NCI-H226 (cell line): Measurements from ENCODE around the gene ZNF888.
"Not testable (repeated sequence)": the region's sequence is repeated elsewhere in the genome, so short reads cannot be mapped to it uniquely, and the experiment has no call there.

Experiments used
- DNase-seq: peaks from one replicate; pipeline ENCODE4 v3.0.0-alpha.2; 2015

Gene ZNF888

DNA sequence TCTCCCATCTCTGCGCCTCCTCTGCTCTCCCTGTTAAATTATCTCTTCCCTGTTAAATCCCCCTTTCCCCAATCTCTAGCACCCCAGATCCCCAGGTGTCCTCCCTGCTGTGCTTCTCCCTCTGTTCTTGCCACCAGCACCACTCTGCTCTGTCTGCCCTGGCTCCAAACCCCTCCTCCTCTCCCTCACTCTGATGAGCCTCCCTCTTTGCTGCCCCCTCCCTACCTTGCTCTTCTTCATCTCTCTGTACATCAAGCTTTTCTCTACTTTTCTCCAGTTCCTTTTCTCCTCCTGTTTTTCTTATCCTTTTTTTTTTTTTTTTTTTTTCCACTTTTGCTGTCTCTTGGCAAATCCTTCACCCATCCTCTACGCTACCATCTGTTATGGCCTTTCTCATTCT is 18.3 kb upstream of the ZNF888 start:
- DNase-seq, result not testable (repeated sequence)

DNA sequence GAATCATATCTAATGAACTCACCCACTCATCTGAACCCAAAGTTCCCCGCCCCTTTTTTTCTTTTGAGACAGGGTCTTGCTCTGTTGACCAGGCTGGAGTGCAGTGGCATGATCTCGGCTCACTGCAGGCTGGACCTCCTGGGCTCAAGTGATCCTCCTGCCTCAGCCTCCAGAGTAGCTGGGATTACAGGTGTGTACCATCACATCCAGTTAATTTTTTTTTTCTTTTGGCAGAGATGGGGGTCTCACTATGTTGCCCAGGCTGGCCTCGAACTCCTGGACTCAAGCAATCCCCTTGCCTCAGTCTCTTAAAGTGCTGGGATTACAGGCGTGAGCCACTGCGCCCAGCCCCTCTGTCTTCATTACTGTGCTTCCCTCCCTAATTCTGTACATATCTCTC is 17.7 kb upstream of the ZNF888 start:
- DNase-seq, result not testable (repeated sequence)

DNA sequence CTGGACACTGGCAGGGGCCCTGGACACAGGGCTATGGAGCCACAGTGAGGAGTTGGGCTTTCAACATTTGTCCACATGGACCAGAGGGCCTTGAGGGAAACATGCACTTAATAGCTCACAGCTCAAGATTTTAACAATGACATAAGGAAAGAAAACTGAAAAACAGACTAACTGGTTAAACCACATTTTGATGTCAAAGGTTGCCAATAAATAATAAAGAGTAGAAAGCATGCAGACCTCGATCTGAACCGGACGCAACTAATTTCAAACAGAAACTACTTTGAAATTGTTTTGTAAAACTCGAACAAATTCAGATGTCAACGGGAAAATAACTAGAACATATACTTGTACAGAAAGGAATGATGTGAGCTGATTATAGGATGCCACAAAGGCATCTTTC is 15.5 kb upstream of the ZNF888 start:
- no peak for DNase-seq

DNA sequence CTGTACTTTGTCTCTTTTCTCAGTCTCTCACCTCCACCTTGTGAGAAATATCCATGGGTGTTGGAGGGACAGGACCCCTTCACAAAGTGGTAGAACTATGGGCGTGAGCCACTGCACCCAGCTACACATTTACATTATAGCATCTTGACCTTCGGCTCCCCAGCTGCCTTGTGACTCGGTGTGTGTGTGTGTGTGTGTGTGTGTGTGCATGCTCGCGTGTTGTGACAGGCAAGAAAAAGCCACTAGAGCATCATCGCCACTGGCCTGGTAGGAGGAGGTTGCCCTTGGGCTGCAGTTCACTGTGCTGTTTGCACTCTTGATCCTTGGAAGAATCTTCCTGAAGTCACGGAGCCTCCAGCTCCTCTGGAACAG is 13.7 kb upstream of the ZNF888 start:
- DNase-seq, result no peak

DNA sequence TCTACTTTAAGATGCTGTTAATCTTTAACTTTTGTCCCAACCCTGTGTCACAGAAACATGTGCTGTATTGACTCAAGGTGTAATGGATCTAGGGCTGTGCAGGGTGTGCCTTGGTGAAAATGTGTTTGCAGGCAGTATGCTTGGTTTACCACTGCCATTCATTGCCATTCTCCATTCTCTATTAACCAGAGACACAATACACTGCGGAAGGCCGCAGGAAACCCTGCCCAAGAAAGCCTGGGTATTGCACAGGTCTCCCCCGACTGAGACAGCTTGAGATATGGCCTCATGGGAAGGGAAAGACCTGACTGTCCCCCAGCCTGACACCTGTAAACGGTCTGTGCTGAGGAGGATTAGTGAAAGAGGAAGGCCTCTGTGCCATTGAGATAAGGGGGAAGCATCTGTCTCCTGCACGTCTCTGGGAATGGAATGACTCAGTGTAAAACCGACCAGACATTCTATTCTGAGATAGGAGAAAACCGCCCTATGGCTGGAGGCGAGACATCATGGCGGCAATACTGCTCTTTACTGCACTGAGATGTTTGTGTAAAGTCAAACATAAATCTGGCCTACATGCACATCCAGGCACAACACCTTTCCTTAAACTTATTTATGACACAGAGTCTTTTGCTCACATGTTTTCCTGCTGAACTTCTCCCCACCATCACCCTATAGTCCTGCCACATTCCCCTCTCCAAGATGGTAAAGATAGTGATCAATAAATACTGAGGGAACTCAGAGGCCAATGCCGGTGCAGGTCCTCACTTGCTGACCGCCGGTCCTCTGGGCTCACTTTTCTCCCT is 13.1 kb upstream of the ZNF888 start:
- no peak for DNase-seq

DNA sequence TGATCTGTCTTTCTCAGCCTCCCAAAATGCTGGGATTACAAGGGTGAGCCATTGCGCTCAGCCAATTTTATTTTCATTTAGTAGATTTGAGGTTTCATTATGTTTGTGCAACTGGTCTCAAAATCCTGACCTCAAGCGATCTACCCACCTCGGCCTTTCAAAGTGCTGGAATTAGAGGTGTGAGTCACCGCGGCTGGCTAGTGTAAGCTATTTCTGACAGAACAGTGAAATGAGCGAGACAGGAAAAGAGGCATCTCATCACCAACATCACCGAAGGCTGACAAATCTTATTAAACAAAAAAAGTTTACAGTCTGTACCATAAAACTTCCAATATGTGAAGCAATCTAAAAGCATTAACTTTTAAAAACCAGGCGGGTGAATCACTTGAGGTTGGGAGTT is 12.2 kb upstream of the ZNF888 start:
- DNase-seq, result peak; percentile 59

DNA sequence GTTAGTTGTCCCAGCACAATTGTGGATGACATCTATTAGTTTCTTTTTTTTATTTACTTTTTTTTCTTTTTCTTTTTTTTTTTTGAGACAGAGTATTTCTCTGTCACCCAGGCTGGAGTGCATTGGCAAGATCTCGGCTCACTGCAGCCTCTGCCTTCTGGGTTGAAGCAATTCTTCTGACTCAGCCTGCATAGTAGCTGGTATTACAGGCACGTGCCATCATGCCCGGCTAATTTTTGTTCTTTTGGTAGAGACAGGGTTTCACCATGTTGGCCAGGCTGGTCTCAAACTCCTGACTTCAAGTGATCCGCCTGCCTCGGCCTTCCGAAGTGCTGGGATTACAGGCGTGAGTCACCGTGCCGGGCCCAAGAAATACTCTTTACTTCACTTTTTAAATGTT is 1.4 kb upstream of the ZNF888 start:
- DNase-seq, result not testable (repeated sequence)

DNA sequence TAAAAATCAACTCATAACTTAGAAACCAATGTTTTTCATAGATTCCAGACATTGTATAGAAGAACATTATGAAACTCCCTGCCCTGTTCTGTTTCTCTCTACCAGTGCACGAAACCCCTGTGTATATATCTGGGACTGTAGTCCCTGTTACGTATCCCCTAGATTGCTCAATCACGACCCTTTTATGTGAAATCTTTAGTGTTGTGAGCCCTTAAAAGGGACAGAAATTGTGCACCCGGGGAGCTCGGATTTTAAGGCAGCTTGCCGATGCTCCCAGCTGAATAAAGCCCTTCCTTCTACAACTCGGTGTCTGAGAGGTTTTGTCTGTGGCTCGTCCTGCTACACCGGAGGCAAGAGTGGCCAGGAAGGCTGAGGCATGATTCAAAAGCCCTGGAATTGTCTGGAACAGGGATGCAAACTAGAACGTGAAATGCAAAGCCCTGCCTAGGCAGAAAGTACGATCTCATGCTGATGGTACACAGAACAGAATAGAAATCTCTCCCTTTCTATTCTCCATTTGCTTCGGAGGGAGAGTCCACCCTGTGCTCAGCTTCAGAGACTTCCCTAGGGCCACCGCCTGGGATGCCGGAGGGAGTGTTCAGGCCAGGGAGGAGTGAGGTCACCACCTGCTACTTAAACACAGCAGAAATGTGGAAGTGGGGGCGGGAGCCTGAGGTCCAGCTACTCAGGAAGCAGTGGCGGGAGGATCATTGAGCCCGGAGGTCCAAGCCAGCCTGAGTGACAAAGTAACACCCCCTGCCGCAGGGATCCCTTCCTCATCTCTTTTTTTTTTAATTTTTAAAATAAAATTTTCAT is 758 bp upstream of the ZNF888 start:
- DNase-seq, result peak; percentile 7

DNA sequence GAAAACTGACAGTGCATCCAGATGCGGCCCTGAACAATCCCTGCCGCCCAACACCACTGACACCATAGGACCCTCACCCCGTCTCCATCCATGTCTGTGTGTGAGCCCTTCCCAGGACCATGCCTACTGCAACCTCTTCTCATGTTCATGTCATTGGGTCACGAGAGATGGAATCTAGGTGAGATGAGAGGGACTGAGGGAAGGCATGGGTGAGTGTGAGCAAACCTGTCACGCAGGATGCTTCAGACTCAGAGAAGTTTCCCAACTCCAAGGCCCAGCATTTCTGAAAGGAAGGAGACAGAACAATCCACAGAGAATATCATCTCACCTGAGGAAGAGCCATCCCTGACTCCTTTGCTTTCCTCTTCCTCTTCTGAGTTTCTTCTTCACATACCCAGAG is 5.7 kb downstream of the ZNF888 start:
- DNase-seq, result no peak

DNA sequence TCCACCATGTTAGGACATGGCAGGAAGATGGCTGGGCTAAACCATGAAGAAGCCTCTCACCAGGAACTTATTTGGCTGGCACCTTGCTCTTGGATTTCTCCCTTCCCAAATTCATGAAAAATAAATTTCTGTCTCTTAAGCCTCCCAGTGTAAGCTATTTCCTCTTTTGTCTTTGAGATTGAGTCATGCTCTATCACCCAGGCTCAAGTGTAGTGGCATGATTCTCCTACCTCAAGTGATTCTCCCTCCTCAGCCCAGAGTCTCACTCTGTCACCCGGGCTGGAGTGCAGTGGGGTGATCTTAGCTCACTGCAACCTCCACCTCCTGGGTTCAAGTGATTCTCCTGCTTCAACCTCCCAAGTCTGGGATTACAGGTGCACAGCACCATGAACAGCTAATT is 12.6 kb downstream of the ZNF888 start:
- no peak for DNase-seq

DNA sequence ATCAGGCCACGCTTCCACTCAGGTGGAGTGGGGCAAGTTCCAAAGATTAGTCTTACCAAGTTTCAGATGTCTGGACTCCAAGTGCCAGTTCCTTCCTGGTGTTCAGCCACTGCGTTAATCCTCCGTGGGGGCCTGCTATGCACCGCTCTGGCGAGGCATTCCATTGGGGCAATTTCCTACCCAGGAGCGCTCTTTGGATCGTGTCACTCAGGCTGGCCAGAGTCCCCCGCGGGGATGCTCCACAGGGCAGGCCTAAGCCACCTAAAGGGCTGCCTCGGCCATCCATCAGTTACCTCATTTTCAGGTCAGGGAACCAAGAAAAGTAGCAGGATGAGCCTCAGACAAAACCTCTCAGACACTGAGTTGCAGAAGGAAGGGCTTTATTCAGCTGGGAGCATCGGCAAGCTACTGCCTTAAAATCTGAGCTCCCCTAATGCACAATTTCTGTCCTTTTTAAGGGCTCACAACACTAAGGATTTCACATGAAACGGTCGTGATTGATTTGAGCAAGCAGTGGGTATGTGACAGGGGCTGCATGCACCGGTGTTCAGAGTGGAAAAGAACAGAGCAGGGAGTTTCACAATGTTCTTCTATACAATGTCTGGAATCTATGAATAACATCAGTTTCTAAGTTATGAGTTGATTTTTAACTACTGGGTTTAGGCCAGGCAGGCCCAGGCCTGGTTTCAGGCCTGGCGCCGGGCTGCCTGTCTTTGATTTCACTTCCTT is 19.0 kb downstream of the ZNF888 start:
- DNase-seq, result not testable (repeated sequence)

DNA sequence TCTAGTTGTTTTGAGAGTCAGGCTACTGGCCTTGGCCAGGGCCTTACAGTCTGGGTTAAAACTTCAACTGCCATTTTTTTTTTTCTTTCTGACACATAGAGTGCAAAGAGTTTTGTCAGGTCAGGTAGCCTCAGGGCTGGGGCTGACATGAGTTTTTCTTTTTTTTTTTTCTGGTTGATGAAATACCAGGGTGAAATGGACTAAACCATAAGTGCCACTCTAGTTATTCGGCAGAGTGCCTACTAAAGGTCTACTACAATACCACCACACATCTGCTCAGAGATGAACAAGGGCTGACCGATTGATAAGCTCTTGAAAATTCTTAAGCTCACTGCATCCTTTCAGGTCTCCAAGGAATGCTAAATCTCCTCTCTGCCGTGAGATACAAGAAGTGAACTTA is 21.4 kb downstream of the ZNF888 start:
- DNase-seq, result no peak

DNA sequence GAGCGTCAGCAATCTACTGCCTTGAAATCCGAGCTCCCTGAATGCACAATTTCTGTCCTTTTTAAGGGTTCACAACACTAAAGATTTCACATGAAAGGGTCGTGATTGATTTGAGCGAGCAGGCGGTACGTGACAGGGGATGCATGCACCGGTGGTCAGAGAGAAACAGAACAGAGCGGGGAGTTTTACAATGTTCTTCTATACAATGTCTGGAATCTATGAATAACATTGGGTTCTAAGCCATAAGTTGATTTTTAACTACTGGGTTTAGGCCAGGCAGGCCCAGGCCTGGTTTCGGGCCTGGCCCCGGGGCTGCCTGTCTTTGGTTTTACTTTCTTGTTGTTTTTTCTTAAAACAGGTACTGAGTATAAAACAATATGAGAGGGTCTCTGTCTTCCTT is 24.6 kb downstream of the ZNF888 start:
- not testable (repeated sequence) for DNase-seq

DNA sequence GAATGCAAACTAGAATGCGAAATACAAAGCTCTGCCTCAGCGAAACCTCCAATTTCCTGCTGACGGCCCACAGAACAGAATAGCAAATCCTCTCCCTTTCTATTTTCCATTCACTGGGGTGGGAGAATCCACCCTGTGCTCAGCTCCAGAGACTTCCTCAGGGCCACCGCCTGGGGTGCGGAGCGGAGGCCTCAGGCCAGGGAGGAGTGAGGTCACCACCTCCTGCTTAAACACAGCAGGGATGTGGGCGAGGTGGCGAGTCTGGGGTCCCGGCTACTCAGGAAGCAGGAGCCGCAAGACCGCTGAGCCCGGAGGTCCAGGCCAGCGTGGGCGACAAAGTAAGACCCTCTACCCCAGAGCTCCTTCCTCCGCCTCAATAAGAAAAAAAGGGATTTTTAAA is 25.1 kb downstream of the ZNF888 start:
- DNase-seq, result no peak

DNA sequence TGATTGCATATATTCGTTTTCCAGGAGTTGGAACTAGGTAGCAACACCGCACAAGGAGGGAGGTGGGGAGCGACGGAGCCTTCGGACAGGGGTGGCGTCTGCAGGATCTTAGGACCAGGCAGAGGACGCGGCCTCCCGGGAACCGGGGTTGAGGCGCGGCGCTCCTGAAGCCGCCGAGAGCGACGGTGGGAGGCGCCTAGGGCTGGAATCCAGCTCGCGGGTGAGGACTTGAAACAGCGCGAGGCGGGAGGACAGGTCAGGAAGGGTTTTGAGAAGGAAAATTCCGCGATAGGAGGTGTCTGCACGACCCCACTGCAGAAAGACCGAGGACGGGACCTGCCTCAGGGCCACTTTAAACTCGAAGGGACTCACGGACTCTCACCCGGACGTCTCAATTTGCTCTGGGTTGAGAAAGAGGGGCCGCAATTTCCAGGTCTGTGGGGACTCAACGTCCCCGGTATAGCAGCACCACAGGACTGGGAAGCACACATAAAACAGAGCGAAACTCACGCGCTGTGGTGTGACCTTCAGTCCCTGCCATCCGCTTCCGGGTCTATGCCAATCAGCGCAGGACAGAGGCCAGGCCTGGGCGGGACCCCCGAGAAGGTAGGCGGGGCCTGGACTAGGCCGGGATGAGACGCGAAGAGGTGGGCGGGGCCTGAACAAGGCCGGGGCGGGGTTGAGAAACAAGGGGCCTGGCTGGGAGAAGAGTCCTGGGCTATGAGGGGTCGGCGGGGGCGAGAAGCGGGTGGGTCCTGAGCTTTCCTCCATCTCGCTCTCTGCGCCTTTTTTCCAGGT is 25.9 kb downstream of the ZNF888 start, which contains the start of gene ZNF320:
TSS of gene ZNF320 (minus strand) at position 498 of the 798 bp plus-strand sequence. CDS start 7,380 bp downstream, outside the sequence.
- peak; percentile 89 for DNase-seq

DNA sequence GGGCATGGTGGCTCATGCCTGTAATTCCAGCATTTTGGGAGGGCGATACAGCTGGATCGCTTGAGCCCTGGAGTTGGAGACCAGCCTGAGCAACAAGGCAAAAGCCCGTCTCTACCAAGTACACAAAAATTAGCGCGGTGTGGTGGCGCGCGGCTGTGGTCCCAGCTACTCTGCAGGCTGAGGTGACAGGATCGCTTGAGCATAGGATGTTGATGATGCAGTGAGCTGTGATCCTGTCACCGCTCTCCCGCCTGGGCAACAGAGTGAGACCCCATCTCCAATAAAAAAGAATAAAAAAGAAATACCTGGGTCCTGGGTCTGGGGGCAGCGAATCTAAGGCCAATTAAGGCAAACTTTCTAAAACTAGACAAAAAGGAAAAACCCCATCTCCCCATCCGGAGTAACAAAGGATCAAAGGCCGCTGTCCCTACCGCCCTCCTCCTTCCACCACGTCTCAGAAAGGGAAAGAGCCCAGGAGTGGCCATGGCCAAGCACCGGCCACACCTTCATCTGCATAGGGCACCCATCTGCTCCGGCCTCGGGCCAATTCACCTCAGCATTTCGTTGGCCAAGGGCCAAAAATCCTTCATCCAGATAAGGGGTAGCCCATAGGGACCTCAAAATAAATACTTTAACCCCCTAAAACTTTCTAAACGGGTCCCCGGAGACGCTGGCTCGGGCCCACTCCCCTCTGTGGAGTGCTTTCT is 26.6 kb downstream of the ZNF888 start:
- peak; percentile 31 for DNase-seq

DNA sequence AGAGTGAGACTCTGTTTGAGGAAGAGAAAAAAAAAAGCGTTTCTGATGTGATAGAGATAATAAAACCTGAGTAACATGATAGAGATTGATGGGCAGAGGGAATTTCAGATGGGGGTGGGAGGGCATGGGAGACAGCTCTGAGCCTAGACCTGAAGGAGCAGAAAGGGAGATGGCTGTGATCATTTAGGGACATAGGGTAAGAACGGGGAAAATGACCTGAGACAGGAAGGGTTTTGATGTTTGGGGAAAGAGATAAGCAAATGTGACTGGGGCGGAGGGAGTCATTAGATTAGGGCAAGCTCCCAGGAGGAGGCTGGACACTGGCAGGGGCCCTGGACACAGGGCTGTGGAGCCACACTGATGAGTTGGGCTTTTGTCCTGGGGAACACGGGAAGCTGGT is 31.9 kb downstream of the ZNF888 start:
- DNase-seq, result no peak

DNA sequence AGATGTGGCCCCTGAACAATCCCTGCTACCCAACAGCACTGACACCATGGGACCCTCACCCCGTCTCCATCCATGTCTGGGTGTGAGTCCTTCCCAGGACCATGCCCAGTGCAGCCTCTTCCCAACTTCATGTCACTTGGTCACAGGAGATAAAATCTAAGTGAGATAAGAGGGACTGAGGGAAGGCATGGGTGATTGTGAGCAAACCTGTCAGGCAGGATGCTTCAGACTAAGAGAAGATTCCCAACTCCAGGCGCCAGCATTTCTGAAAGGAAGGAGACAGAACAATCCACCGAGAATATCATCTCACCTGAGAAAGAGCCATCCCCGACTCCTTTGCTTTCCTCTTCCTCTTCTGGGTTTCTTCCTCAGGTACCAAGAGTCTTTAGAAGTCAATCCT is 33.3 kb downstream of the ZNF888 start:
- no peak for DNase-seq

DNA sequence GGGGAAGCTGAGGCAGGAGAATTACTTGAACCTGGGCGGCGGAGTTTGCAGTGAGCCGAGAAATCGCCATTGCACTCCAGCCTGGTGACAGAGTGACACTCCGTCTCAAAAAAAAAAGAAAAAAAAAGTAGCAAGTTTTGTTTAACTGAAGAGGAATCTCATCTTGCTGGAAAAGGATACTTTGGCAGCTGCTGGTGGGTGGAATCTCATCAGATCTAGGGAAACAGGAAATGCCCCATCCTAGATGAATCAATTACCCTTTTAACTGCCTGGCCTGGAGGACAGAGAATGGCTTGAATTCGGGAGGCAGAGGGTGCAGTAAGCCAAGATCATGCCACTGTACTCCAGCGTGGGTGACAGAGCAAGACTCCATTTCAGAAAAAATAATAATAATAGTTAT is 34.2 kb downstream of the ZNF888 start:
- no peak for DNase-seq

DNA sequence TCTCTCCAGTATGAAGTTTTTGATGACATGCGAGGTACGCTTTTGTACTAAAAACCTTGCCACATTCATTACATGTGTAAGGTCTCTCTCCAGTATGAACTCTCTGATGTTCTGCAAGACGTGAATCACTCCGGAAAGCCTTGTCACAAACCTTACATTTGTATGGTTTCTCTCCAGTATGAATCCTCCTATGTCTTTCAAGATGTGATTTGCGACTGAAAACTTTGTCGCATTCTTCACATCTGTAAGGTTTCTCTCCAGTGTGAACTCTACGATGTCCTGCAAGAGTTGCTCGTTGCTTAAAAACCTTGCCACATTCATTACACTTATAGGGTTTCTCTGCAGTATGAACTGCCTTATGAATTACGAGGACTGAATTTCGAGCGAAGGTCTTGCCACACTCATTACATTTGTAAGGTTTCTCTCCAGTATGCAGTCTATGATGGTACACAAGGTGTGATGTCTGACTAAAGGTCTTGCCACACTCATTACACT is 42.3 kb downstream of the ZNF888 start:
- no peak for DNase-seq

DNA sequence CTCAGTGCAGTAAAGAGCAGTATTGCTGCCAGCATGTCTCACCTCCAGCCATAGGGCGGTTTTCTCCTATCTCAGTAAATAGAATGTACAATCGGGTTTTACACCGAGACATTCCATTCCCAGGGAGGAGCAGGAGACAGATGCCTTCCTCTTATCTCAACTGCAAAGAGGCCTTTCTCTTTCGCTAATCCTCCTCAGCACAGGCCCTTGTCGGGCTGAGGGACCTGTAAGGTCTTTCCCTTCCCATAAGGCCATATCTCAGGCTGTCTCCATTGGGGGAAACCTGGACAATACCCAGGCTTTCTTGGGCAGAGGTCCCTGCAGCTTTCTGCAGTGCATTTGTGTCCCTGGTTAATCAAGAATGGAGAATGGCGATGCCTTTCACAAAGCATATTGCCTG is 50.2 kb downstream of the ZNF888 start:
- DNase-seq, result not testable (repeated sequence)

DNA sequence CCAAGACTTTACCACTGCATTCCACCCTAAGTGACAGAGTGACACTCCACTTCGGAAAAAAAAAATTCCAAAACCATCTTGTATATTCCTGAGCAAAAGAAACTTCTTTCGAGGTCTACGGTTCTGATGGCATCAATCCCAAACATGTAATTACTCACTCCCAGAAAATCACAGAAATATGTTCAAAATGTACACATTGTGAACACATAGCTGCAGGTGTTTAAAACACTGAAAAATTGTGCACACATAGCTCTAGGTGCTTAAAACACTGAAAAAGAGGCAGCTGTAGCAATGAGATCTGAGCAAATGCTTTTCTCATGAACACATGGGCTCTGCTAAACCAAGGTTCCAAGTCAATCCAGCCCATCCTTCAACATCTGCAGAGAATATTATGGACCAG is 51.8 kb downstream of the ZNF888 start:
- DNase-seq, result no peak
